Stomach (tissue), 9 donors: Measurements from ENCODE around the gene LTB4R. TPM values are rescaled to one million over a fixed set of nuclear protein-coding genes. Genes with fewer than 3 reads are reported as not detected.

Source experiments
- DNase-seq, 2 donors: peaks; one replicate each; pipeline versions ENCODE4 v3.0.0 to v3.0.0-alpha.2; 2013 to 2019
- H3K27ac ChIP-seq, 5 donors: fragments of 200-600 bp in 4 of 5; sonication (generic) in 4 of 5; one replicate each; pipeline ENCODE4 v1.5.1; 2013 to 2019; ENCODE audit warnings: mild to moderate bottlenecking in 1 of 5, moderate library complexity in 1 of 5
- H3K27me3 ChIP-seq, 3 donors: fragments of 200-600 bp; sonication (generic); one replicate each; pipeline ENCODE4 v1.5.1; 2017 to 2019; ENCODE audit warnings: mixed run types in 1 of 3
- H3K36me3 ChIP-seq, 4 donors: fragments of 200-600 bp; sonication (generic); 1 replicate in 3 of 4; 2 replicates in 1 of 4; pipeline ENCODE4 v1.5.1; 2016 to 2019
- H3K4me1 ChIP-seq, 4 donors: fragments of 200-600 bp; sonication (generic); one replicate each; pipeline ENCODE4 v1.5.1; 2016 to 2019
- H3K4me3 ChIP-seq, 4 donors: fragments of 200-600 bp; sonication (generic) in 3 of 4; one replicate each; pipeline ENCODE4 v1.5.1; 2016 to 2019; ENCODE audit warnings: mild to moderate bottlenecking in 1 of 4
- H3K9me3 ChIP-seq, 4 donors: fragments of 200-600 bp; sonication (generic); one replicate each; pipeline ENCODE4 v1.5.1; 2016 to 2019
- CTCF ChIP-seq, 7 experiments: fragments of 450-650 bp in 4 of 7; fragments of 200-600 bp in 3 of 7; sonication (generic) in 3 of 7; IDR thresholded peaks; one replicate each; pipeline ENCODE4 v1.5.1; 2016 to 2019; ENCODE audit warnings: antibody characterized with exemption in 7 of 7, control low read depth in 2 of 7, mild to moderate bottlenecking in 1 of 7
- EP300 ChIP-seq: sonication (generic); formaldehyde crosslinking; IDR thresholded peaks from one replicate; pipeline ENCODE4 v1.6.1; 2017; ENCODE audit warnings: antibody characterized with exemption
- POLR2A ChIP-seq, 4 donors: fragments of 450-650 bp; IDR thresholded peaks; one replicate each; pipeline ENCODE4 v1.6.1; 2016; ENCODE audit warnings: antibody characterized with exemption in 4 of 4, control low read depth in 2 of 4, mild to moderate bottlenecking in 1 of 4, moderate library complexity in 1 of 4
- POLR2AphosphoS5 ChIP-seq, 3 donors: sonication (generic); formaldehyde crosslinking; IDR thresholded peaks; one replicate each; pipeline ENCODE4 v1.6.1; 2016; ENCODE audit warnings: antibody characterized with exemption in 3 of 3
- WGBS, 5 donors: extraction: QIAGEN DNeasy Blood & Tissue Kit in 3 of 5; methylation state at CpG; one replicate each; pipeline versions ENCODE4 v1.1.5 to v1.1.7; 2013 to 2018; 5-methylcytosine and 5-hydroxymethylcytosine counted together
- intact Hi-C: fragments of 100-400 bp; cut with DNase I; formaldehyde crosslinking; loops from one replicate; pipeline ENCODE4 v1.15.1; 2023; ENCODE audit warnings: low total_unique reads
- polyA plus RNA-seq, 3 donors: library from polyadenylated mRNA; stranded (reverse); fragments of 200-250 nt; gene quantifications; one replicate each; pipeline ENCODE4 v1.2.3, GENCODE V29; 2013
- total RNA-seq, 5 donors: library from RNA; depleted of rRNA; stranded (reverse); fragments of >200 nt; gene quantifications; one replicate each; pipeline versions ENCODE4 v1.1.0 to v1.2.3, GENCODE V29; 2014 to 2016
- donor health status: healthy with polysubstance abuse.
- donor health status: Bipolar disorder and iron deficiency.
- donor health status: healthy.

Gene LTB4R
- total and polyA plus RNA-seq, 8 donors: 1.4 to 92.8 (median 21.6) TPM; not detected in 1

DNA sequence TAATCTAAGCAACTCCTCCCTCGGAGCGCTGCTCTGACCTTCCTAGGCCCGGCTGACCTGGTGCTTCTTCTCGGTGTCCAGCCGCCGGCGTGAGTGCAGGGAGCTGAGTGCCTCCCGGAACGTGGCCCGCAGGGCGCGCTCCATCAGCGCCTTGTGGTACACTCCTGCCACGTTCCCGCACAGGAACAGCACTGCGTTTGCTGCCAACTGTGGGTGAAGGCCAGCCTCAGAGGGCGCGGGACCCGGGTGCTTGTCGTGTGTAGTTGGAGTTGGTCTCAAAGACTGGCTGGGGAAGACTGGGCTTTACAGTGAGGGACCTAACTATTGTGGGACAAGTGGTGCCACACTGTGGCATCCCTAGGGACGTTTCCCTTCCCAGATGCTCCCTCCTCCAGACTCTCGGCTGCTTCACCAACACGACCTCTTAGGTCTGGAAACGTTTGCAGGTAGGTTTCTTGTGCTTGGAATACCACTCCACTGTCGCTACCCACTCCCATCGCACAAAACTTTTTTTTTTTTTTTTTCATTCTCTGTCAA lies 20.5 kb downstream of the LTB4R start:
- Histone ChIP-seq H3K36me3 (peaks cover 0 to 13% (median 8%) of the 10 kb centered on the region in 4 donors), H3K4me1 (peaks cover 34 to 88% (median 42%) of the 10 kb centered on the region in 4 donors), H3K27me3 (peaks cover 0 to 29% (median 8%) of the 10 kb centered on the region in 3 donors), H3K9me3 (no peaks in the 10 kb centered on the region), H3K27ac (peak overlapping the region in 1 of 5 donors; percentile 81), H3K4me3 (peak overlapping the region in 2 of 4 donors; percentile 38 to 54)
- TF ChIP-seq CTCF (IDR thresholded peaks at IDR 0.05): no peak
- no peak for TF ChIP-seq EP300
- no peak for TF ChIP-seq POLR2AphosphoS5 (IDR thresholded peaks at IDR 0.05)
- no peak for TF ChIP-seq POLR2A (IDR thresholded peaks at IDR 0.05)
- 48 to 53% (median 52%) methylated on average over 23 to 26 of the region's 26 CpGs for WGBS, 5 donors
- DNase-seq: no peak
- intact Hi-C loops: loop anchor here (5.0 kb wide), 1 partner anchor 101 kb away; no protein-coding TSS in a partner anchor

- TF ChIP-seq EP300: no peak
- TF ChIP-seq POLR2AphosphoS5 (IDR thresholded peaks at IDR 0.05): peak; percentile 6 to 44 (median 14)
- TF ChIP-seq CTCF (IDR thresholded peaks at IDR 0.05): peak in 5 of 7 experiments; percentile 63 to 87 (median 83)
- 8 to 16% (median 14%) methylated on average over 42 to 56 of the region's 56 CpGs for WGBS, 5 donors
Measured at GRCh38 chr14:24332268-24332993, 21.1 kb downstream of the LTB4R start.

DNA sequence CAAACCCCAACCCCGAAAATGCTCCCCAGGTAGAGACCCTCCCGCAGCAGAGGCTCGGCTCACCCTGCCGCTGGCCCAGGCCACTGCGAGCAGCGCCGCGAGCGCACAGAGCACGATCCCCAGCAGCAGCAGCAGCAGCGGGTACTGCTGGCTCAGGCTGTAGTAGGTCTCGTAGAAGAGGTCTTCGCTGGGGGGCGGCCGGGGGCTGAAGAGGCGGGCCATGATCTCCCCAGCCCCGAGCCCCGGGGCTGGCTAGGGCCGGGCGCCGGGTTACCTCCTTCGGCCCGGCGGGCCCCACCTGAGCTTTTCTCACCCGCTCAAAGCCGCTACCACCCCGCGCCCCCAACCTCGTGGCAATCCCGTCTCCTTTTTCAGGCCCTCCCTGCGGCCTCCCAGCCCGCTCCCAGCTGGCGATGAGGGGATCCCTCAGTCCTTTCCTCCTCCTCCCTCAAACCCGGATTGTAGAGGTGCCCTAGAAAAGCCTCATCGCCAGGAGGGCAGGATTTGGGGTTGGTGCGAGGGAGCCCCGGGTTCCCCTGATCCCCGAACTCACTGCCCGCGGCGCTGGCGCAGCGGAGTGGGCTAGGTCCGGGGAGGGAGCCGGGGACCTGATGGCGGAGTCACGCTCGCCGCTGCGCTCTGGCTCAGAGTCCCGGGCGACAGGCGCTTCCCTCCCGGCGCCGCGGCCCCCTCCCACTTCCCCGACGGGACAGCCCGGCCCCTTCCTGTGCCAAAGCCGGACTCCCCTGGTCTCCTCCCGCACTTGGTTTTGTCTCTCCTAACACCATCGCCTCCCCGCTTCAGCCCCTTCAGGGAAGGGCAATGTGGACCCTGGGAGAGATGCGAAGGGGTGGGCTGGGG lies 23.4 kb downstream of the LTB4R start, which contains the start of gene ADCY4:
TSS of gene ADCY4 (minus strand) at position 641 of the 861 bp plus-strand sequence. CDS start at position 222, 419 bp downstream.
- Histone ChIP-seq H3K36me3 (peaks cover 4 to 31% (median 18%) of the 10 kb centered on the region in 4 donors), H3K4me3 (peak within 1 kb of the TSS; percentile 38 to 54 (median 41)), H3K27me3 (peaks cover 0 to 29% (median 8%) of the 10 kb centered on the region in 3 donors), H3K9me3 (no peaks in the 10 kb centered on the region), H3K27ac (peak within 1 kb of the TSS; percentile 42 to 81 (median 68)), H3K4me1 (peaks cover 46 to 85% (median 55%) of the 10 kb centered on the region in 4 donors)
- TF ChIP-seq CTCF (IDR thresholded peaks at IDR 0.05) (no peak), EP300 (no peak), POLR2AphosphoS5 (IDR thresholded peaks at IDR 0.05) (peak in 2 of 3 donors; percentile 33 to 44)
- WGBS, 5 donors: 10 to 17% (median 13%) methylated on average over 37 to 65 of the region's 65 CpGs
- peak in 1 of 2 donors; percentile 58 for DNase-seq
- intact Hi-C loops: loop anchor here (5.0 kb wide), 1 partner anchor 98 kb away; no protein-coding TSS in a partner anchor

More at GRCh38 chr14:24332268-24332993, 21.1 kb downstream of the LTB4R start:
- H3K9me3 ChIP-seq: no peaks in the 10 kb centered on the region
- peak; percentile 82 to 91 for DNase-seq
- H3K36me3 ChIP-seq: peaks cover 2 to 19% (median 14%) of the 10 kb centered on the region in 4 donors
- H3K27ac ChIP-seq: peak overlapping the region in 3 of 5 donors; percentile 38 to 81 (median 47)
- peaks cover 0 to 29% (median 8%) of the 10 kb centered on the region in 3 donors for H3K27me3 ChIP-seq
- H3K4me3 ChIP-seq: peak overlapping the region; percentile 31 to 54 (median 36)
- intact Hi-C loops: loop anchor here (5.0 kb wide), 1 partner anchor 100 kb away; no protein-coding TSS in a partner anchor
- H3K4me1 ChIP-seq: peaks cover 34 to 86% (median 39%) of the 10 kb centered on the region in 4 donors
